Osteocyte (in vitro differentiated cells): ENCODE data around the gene XRCC1. TPM values are rescaled to one million over a fixed set of nuclear protein-coding genes. Genes with fewer than 3 reads are reported as not detected.

Experiments used
- DNase-seq: peaks from one replicate; pipeline ENCODE4 v3.0.0; 2021; ENCODE audit warnings: mixed read lengths; ENCODE audit not compliant: unreplicated experiment; ENCODE audit errors: extremely low spot score
- H3K27ac Mint-ChIP-seq: one replicate; pipeline ENCODE4 v1.8.0; 2021; ENCODE audit warnings: mild to moderate bottlenecking, mixed read lengths; ENCODE audit not compliant: unreplicated experiment
- H3K27me3 Mint-ChIP-seq: one replicate; pipeline ENCODE4 v1.8.0; 2021; ENCODE audit warnings: mixed read lengths; ENCODE audit not compliant: unreplicated experiment
- H3K36me3 Mint-ChIP-seq: one replicate; pipeline ENCODE4 v1.8.0; 2021; ENCODE audit warnings: mixed read lengths; ENCODE audit not compliant: unreplicated experiment
- H3K4me1 Mint-ChIP-seq: one replicate; pipeline ENCODE4 v1.8.0; 2021; ENCODE audit warnings: mixed read lengths; ENCODE audit not compliant: unreplicated experiment
- H3K4me3 Mint-ChIP-seq: one replicate; pipeline ENCODE4 v1.8.0; 2021; ENCODE audit warnings: mild to moderate bottlenecking, moderate library complexity, mixed read lengths; ENCODE audit not compliant: unreplicated experiment
- H3K9me3 Mint-ChIP-seq: one replicate; pipeline ENCODE4 v1.8.0; 2021; ENCODE audit warnings: mixed read lengths; ENCODE audit not compliant: unreplicated experiment
- total RNA-seq: library from RNA; stranded (reverse); gene quantifications from 2 replicates; pipeline ENCODE4 v1.2.1, GENCODE V29; 2021
- TF ChIP-seq, protein P1 (sequence below): fragments of 200-600 bp; sonication (generic); IDR thresholded peaks from 2 replicates; pipeline ENCODE4 v1.5.0; 2021; ENCODE audit warnings: antibody characterized with exemption, mild to moderate bottlenecking, moderate library complexity

The XRCC1 gene
- total RNA-seq, 1 donor from 2014 or later: 43.2 TPM

DNA sequence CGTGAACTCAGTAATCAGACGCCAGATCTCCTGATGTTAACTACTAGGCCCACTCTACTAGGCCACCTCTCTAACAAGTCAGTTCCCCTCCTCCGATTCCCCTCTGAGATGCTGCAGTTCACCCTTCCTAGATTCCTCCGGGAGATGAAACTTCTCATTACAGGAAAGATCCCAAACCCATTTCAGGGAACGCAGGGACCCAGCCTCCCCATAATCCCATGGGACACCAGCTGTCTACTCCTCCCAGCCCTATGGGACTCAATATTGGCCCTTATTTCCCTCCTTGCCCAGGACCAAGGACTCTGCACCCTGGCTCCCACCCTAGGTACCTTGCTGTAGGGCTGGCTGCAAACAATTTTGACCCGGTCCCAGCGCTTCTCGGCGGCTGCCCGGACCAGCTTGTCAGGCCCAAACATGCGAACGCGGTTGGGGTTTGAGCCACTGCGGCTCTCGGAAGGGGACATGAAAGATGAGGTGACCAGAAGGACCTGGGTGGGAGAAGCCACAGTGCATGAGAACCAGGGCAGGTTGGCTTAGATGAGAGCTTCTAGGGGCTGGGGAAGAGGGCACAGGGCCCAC is 20.9 kb downstream of the XRCC1 start:
- Mint-ChIP-seq H3K27me3 (no peaks in the 10 kb centered on the region), H3K4me3 (no peak overlapping the region), H3K27ac (no peak overlapping the region), H3K36me3 (peaks cover 27% of the 10 kb centered on the region), H3K4me1 (no peaks in the 10 kb centered on the region), H3K9me3 (no peaks in the 10 kb centered on the region)
- DNase-seq: no peak
- TF ChIP-seq, protein P1, sequence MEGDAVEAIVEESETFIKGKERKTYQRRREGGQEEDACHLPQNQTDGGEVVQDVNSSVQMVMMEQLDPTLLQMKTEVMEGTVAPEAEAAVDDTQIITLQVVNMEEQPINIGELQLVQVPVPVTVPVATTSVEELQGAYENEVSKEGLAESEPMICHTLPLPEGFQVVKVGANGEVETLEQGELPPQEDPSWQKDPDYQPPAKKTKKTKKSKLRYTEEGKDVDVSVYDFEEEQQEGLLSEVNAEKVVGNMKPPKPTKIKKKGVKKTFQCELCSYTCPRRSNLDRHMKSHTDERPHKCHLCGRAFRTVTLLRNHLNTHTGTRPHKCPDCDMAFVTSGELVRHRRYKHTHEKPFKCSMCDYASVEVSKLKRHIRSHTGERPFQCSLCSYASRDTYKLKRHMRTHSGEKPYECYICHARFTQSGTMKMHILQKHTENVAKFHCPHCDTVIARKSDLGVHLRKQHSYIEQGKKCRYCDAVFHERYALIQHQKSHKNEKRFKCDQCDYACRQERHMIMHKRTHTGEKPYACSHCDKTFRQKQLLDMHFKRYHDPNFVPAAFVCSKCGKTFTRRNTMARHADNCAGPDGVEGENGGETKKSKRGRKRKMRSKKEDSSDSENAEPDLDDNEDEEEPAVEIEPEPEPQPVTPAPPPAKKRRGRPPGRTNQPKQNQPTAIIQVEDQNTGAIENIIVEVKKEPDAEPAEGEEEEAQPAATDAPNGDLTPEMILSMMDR: no peak

DNA sequence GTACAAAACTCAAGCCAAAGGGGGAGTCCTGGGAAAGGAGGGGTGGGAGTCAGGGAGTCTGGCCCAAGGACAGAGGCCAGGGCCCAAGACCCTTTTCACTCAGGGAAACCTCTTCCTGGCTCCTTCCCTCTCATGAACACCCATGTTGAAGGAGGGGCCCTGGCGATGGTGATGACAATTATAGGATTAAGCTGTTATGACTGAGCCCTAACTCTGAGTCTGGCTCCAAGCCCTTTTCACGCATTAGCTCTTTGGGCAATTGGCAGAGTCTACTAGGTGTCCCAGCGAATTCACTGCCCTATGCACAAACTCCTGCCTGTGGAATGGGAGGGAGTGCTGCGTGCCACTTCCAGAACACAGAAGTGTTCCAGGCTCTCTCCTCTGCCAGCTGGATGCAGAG is 21.7 kb downstream of the XRCC1 start:
- Mint-ChIP-seq H3K4me1 (no peaks in the 10 kb centered on the region), H3K27ac (no peak overlapping the region), H3K4me3 (no peak overlapping the region), H3K36me3 (peaks cover 27% of the 10 kb centered on the region), H3K27me3 (no peaks in the 10 kb centered on the region), H3K9me3 (no peaks in the 10 kb centered on the region)
- DNase-seq: no peak
- TF ChIP-seq, protein P1: no peak

DNA sequence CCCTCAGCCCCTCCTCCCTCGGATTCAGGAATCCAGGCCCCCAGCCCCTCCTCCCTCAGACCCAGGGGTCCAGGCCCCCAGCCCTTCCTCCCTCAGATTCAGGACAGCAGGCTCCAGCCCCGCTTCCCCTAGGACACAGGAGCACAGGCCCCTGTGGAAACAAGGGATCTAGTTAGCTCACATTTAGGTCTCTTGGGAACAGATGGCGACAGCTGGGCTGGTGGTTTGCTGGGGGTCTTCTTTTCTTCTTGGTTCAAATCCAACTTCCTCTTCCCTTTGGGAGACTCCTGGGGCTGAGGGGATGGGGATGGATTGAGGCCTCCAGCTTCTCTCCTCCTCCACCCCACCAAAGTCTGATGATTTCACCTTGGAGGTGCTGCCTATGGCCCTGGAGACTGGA is 22.7 kb downstream of the XRCC1 start:
- DNase-seq: no peak
- Mint-ChIP-seq H3K4me3 (no peak overlapping the region), H3K4me1 (no peaks in the 10 kb centered on the region), H3K27me3 (no peaks in the 10 kb centered on the region), H3K27ac (no peak overlapping the region), H3K9me3 (no peaks in the 10 kb centered on the region), H3K36me3 (peaks cover 27% of the 10 kb centered on the region)
- TF ChIP-seq, protein P1: no peak

DNA sequence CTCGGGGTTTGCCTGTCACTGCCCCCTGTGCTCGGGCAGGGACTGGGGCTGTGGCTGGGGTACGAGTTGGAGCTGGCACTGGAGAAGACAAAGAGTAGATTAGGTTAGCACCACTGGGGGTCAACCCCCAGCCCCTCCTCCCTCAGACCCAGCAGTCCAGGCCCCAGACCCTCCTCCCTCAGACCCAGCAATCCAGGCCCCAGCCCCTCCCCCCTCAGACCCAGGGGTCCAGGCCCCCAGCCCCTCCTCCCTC is 23.2 kb downstream of the XRCC1 start:
- TF ChIP-seq, protein P1: no peak
- Mint-ChIP-seq H3K9me3 (no peaks in the 10 kb centered on the region), H3K36me3 (peaks cover 26% of the 10 kb centered on the region), H3K27me3 (no peaks in the 10 kb centered on the region), H3K27ac (no peak overlapping the region), H3K4me3 (no peak overlapping the region), H3K4me1 (no peaks in the 10 kb centered on the region)
- DNase-seq: no peak

DNA sequence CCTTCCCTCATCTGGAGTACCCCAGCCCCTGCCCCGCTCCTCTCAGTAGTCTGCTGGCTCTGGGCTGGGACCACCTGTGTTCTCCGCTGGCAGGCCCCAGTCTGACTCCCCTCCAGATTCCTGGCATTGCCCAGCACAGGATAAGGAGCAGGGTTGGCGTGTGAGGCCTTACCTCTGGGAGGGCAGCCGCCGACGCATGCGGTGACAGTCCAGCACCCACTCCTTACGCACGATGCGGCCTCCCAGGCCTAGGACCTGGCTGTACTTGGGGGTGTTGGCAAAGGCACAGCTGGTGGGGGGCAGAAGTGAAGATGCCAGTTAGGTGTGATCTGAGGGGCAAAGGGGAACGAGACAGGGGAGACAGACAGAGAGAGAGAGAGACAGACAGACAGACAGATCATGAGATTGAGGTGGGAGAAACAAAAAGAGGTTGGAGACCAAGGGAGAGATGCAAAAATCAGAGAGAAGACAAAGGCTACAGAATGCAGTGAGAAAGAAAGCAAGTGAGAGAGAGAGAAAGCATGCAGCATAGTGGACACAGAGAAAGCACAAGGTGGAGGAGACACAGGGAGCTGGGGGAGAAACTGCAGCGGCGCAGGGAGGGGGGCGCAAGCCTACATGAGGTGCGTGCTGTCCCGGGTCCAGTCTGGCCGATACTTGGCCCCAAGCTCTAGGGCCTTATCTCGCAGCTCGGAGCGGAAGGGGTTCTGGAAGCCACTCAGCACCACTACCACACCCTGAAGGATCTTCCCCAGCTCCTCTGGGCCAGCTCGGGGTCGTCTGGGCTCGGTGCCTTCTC is 23.7 kb downstream of the XRCC1 start:
- H3K27ac Mint-ChIP-seq: no peak overlapping the region
- H3K9me3 Mint-ChIP-seq: no peaks in the 10 kb centered on the region
- no peaks in the 10 kb centered on the region for H3K27me3 Mint-ChIP-seq
- TF ChIP-seq, protein P1: no peak
- no peaks in the 10 kb centered on the region for H3K4me1 Mint-ChIP-seq
- no peak overlapping the region for H3K4me3 Mint-ChIP-seq
- H3K36me3 Mint-ChIP-seq: peaks cover 26% of the 10 kb centered on the region
- no peak for DNase-seq
